Astrocyte (in vitro differentiated cells and primary cell): ENCODE data around the gene SORT1.

Source experiments
- CTCF ChIP-seq: IDR thresholded peaks from 2 replicates; pipeline ENCODE4 v1.5.1; 2011; ENCODE audit warnings: low read depth, mild to moderate bottlenecking, inconsistent platforms, low read length, moderate library complexity; ENCODE audit not compliant: insufficient read depth
- EZH2 ChIP-seq: IDR thresholded peaks from 2 replicates; pipeline ENCODE4 v1.6.1; 2012; ENCODE audit warnings: mild to moderate bottlenecking, low read length, inconsistent platforms; ENCODE audit not compliant: insufficient read depth

GRCh38 chr1:109399326-109399957, 1.7 kb upstream of the SORT1 start:
- TF ChIP-seq CTCF (peak; percentile 52), EZH2 (no peak)
